ENCODE measurements around the gene EFHD1.
"Not testable (repeated sequence)": the region's sequence is repeated elsewhere in the genome, so short reads cannot be mapped to it uniquely, and the experiment has no call there.

Gene EFHD1

GRCh38 chr2:232622563-232622962 is 10.8 kb upstream of the EFHD1 start:
- DNase-seq = no peak

GRCh38 chr2:232623768-232624765 is 9.3 kb upstream of the EFHD1 start:
- no peak for DNase-seq

- no peak for DNase-seq
These were observed 6.8 kb upstream of the EFHD1 start for GRCh38 chr2:232626584-232626983.

- DNase-seq = no peak
These were observed 4.8 kb upstream of the EFHD1 start for GRCh38 chr2:232628466-232629128.

GRCh38 chr2:232629129-232629475 is 4.3 kb upstream of the EFHD1 start:
- no peak for DNase-seq

GRCh38 chr2:232632229-232632903 is 1.0 kb upstream of the EFHD1 start:
- no peak for DNase-seq

- DNase-seq = no peak
These were observed 446 bp upstream of the EFHD1 start for GRCh38 chr2:232632904-232633412.

- no peak for DNase-seq
These were observed 1.1 kb downstream of the EFHD1 start for GRCh38 chr2:232634206-232635150.

GRCh38 chr2:232635376-232635775 is 2.0 kb downstream of the EFHD1 start:
- not testable (repeated sequence) for DNase-seq

GRCh38 chr2:232635820-232636219 is 2.4 kb downstream of the EFHD1 start:
- no peak for DNase-seq

GRCh38 chr2:232636788-232637420 is 3.5 kb downstream of the EFHD1 start:
- DNase-seq = no peak

GRCh38 chr2:232637866-232638583 is 4.6 kb downstream of the EFHD1 start:
- no peak for DNase-seq

GRCh38 chr2:232641153-232641848 is 7.9 kb downstream of the EFHD1 start:
- DNase-seq = no peak

- no peak for DNase-seq
These were observed 9.7 kb downstream of the EFHD1 start for GRCh38 chr2:232643147-232643425.

GRCh38 chr2:232643813-232644347 is 10.5 kb downstream of the EFHD1 start:
- DNase-seq = no peak

GRCh38 chr2:232645061-232645460 is 11.7 kb downstream of the EFHD1 start:
- DNase-seq = no peak

GRCh38 chr2:232646726-232647125 is 13.3 kb downstream of the EFHD1 start:
- no peak for DNase-seq

GRCh38 chr2:232647261-232647660 is 13.9 kb downstream of the EFHD1 start:
- no peak for DNase-seq

GRCh38 chr2:232649033-232649432 is 15.6 kb downstream of the EFHD1 start:
- DNase-seq = no peak

GRCh38 chr2:232652505-232652851 is 19.1 kb downstream of the EFHD1 start:
- DNase-seq = no peak

Data from central memory CD4-positive, alpha-beta T cell (primary cell).